ENCODE results near the gene MIX23.

- TF ChIP-seq, protein P1, sequence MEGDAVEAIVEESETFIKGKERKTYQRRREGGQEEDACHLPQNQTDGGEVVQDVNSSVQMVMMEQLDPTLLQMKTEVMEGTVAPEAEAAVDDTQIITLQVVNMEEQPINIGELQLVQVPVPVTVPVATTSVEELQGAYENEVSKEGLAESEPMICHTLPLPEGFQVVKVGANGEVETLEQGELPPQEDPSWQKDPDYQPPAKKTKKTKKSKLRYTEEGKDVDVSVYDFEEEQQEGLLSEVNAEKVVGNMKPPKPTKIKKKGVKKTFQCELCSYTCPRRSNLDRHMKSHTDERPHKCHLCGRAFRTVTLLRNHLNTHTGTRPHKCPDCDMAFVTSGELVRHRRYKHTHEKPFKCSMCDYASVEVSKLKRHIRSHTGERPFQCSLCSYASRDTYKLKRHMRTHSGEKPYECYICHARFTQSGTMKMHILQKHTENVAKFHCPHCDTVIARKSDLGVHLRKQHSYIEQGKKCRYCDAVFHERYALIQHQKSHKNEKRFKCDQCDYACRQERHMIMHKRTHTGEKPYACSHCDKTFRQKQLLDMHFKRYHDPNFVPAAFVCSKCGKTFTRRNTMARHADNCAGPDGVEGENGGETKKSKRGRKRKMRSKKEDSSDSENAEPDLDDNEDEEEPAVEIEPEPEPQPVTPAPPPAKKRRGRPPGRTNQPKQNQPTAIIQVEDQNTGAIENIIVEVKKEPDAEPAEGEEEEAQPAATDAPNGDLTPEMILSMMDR (IDR thresholded peaks at IDR 0.05): no peak
- no peak for TF ChIP-seq POLR2A (IDR thresholded peaks at IDR 0.05)
These were observed 12.6 kb upstream of the MIX23 start for GRCh38 chr3:122395582-122395981.
